ENCODE results near the gene CHST10. TPM values are rescaled to one million over a fixed set of nuclear protein-coding genes. Genes with fewer than 3 reads are reported as not detected.

The CHST10 gene, protein sequence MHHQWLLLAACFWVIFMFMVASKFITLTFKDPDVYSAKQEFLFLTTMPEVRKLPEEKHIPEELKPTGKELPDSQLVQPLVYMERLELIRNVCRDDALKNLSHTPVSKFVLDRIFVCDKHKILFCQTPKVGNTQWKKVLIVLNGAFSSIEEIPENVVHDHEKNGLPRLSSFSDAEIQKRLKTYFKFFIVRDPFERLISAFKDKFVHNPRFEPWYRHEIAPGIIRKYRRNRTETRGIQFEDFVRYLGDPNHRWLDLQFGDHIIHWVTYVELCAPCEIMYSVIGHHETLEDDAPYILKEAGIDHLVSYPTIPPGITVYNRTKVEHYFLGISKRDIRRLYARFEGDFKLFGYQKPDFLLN
- total RNA-seq: 27.2 TPM

DNA sequence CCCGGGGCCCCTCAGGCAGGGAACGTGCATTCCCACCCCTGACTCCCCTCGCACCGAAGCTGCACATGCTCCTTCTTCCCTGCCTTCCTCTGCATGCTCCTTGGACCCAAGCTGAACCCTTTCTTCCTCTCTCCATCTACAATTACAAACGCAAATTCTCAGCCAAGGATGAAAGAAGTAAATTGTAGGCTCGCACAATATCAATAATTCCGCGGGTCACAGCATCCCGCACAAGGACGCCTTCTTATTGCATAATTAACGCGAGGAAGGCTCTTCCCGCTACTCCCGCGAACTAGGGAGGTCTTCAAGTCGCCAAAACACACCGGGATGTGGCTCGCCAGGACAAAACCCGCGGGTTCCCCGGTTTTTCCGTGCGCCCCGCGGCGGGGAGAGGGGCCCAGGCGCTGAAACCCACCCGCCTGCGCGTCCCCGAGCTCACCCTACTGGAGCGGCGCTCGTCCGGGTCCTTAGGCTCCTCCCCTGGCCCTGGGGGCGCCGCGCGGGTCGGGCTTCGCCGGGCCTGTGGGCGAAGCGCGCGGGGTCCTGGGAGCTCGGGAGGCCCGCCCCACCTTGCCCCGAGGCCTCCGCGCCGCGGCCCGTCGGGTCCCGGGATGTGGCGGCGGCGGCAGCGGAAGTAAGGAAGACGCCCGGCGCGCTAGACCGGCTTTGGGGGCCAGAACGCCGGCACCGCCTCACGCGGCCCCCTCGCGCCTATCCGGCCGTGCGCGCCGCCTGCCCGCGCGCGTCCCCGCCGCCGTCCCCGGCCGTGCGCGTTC is at the start of gene CHST10:
TSS of gene CHST10 (minus strand) at position 734 of the 776 bp plus-strand sequence. CDS start 10,993 bp downstream, outside the sequence.

Other genes starting within 250 kb of the CHST10 start
- 20.6 TPM for gene LONRF2, start 95.2 kb downstream of the CHST10 start, total RNA-seq
- gene NMS, start 52.8 kb upstream of the CHST10 start, total RNA-seq: not detected
- 12.0 TPM for gene PDCL3, start 145.3 kb upstream of the CHST10 start, total RNA-seq

All from camera-type eye (tissue), 1 donor.